Stimulated activated naive CD8-positive, alpha-beta T cell treated with anti-CD3 and anti-CD28 coated beads, Interleukin-15, amount 100 ng/mL, for 72 hours (primary cell): ENCODE measurements around the gene CRBN.

Source experiments
- ATAC-seq: fragments of 150-1000 bp; cut with Tn5 transposase; 2 replicates; pipeline ENCODE4 v1.10.0; 2021; ENCODE audit warnings: mild to moderate bottlenecking, moderate library complexity
- DNase-seq, 2 donors: peaks; one replicate each; pipeline ENCODE4 v3.0.0; 2021 to 2022
- H3K27ac Mint-ChIP-seq, 2 donors: one replicate each; pipeline ENCODE4 v1.8.0; 2022; ENCODE audit warnings: mild to moderate bottlenecking in 2 of 2, mixed read lengths in 2 of 2, moderate library complexity in 2 of 2
- H3K27me3 Mint-ChIP-seq: one replicate; pipeline ENCODE4 v1.8.0; 2022; ENCODE audit warnings: mixed read lengths
- H3K4me1 Mint-ChIP-seq: one replicate; pipeline ENCODE4 v1.8.0; 2022; ENCODE audit warnings: mild to moderate bottlenecking, mixed read lengths
- H3K4me3 Mint-ChIP-seq, 2 donors: one replicate each; pipeline ENCODE4 v1.8.0; 2022; ENCODE audit warnings: mild to moderate bottlenecking in 2 of 2, mixed read lengths in 2 of 2, moderate library complexity in 1 of 2
- H3K9me3 Mint-ChIP-seq, 2 donors: one replicate each; pipeline ENCODE4 v1.8.0; 2022; ENCODE audit warnings: mixed read lengths in 2 of 2

Gene CRBN

GRCh38 chr3:3141939-3142338 lies 37.6 kb downstream of the CRBN start:
- Mint-ChIP-seq H3K27ac (peak overlapping the region in 1 of 2 donors; percentile 62), H3K4me3 (no peak overlapping the region), H3K27me3 (no peaks in the 10 kb centered on the region), H3K4me1 (peaks cover 21% of the 10 kb centered on the region), H3K9me3 (no peaks in the 10 kb centered on the region)
- DNase-seq, result no peak
- peak; percentile 46 for ATAC-seq

- Mint-ChIP-seq H3K27me3 (no peaks in the 10 kb centered on the region), H3K27ac (no peak overlapping the region), H3K4me1 (peaks cover 41% of the 10 kb centered on the region), H3K4me3 (no peak overlapping the region), H3K9me3 (no peaks in the 10 kb centered on the region)
- DNase-seq, result no peak
- ATAC-seq, result no peak
Observed at GRCh38 chr3:3137526-3137925, 42.0 kb downstream of the CRBN start.

- peak overlapping the region in 1 of 2 donors; percentile 94 for H3K27ac Mint-ChIP-seq
- ATAC-seq (peak; percentile 59), DNase-seq (no peak)
- H3K4me1 Mint-ChIP-seq, result peaks cover 44% of the 10 kb centered on the region
- H3K27me3 Mint-ChIP-seq, result no peaks in the 10 kb centered on the region
- no peaks in the 10 kb centered on the region for H3K9me3 Mint-ChIP-seq
- H3K4me3 Mint-ChIP-seq, result no peak overlapping the region
Observed at GRCh38 chr3:3134750-3135448, 44.6 kb downstream of the CRBN start.

GRCh38 chr3:3133500-3133899 lies 46.0 kb downstream of the CRBN start:
- ATAC-seq, result no peak
- Mint-ChIP-seq H3K4me3 (no peak overlapping the region), H3K9me3 (no peaks in the 10 kb centered on the region), H3K27me3 (no peaks in the 10 kb centered on the region), H3K4me1 (peaks cover 49% of the 10 kb centered on the region), H3K27ac (no peak overlapping the region)
- DNase-seq, result no peak

GRCh38 chr3:3129579-3129978 lies 49.9 kb downstream of the CRBN start:
- H3K27ac Mint-ChIP-seq, result no peak overlapping the region
- peak overlapping the region in 1 of 2 donors; percentile 97 for H3K4me3 Mint-ChIP-seq
- H3K9me3 Mint-ChIP-seq, result no peaks in the 10 kb centered on the region
- ATAC-seq, result no peak
- no peak for DNase-seq
- no peaks in the 10 kb centered on the region for H3K27me3 Mint-ChIP-seq
- H3K4me1 Mint-ChIP-seq, result peaks cover 67% of the 10 kb centered on the region

GRCh38 chr3:3127432-3128010 lies 52.0 kb downstream of the CRBN start:
- peak overlapping the region; percentile 98 to 99 for H3K27ac Mint-ChIP-seq
- peaks cover 48% of the 10 kb centered on the region for H3K4me1 Mint-ChIP-seq
- peak; percentile 18 to 49 for DNase-seq
- H3K9me3 Mint-ChIP-seq, result no peaks in the 10 kb centered on the region
- peak overlapping the region; percentile 97 for H3K4me3 Mint-ChIP-seq
- no peaks in the 10 kb centered on the region for H3K27me3 Mint-ChIP-seq
- peak; percentile 65 for ATAC-seq

GRCh38 chr3:3126477-3127431 lies 52.7 kb downstream of the CRBN start, which contains the start of gene TRNT1:
TSS of gene TRNT1 (plus strand) at chr3:3126940. CDS start at chr3:3129041, 2,101 bp downstream.
- Mint-ChIP-seq H3K4me1 (peaks cover 48% of the 10 kb centered on the region), H3K4me3 (peak within 1 kb of the TSS; percentile 97), H3K27ac (peak within 1 kb of the TSS; percentile 98 to 99), H3K27me3 (no peaks in the 10 kb centered on the region), H3K9me3 (no peaks in the 10 kb centered on the region)
- peak; percentile 92 to 96 for DNase-seq
- ATAC-seq, result peak; percentile 88

- no peaks in the 10 kb centered on the region for H3K9me3 Mint-ChIP-seq
- H3K27ac Mint-ChIP-seq, result peak overlapping the region; percentile 92 to 98
- no peaks in the 10 kb centered on the region for H3K27me3 Mint-ChIP-seq
- peaks cover 48% of the 10 kb centered on the region for H3K4me1 Mint-ChIP-seq
- DNase-seq (no peak), ATAC-seq (no peak)
- peak overlapping the region; percentile 97 for H3K4me3 Mint-ChIP-seq
Observed at GRCh38 chr3:3125977-3126376, 53.5 kb downstream of the CRBN start.

- ATAC-seq, result peak; percentile 87
- peaks cover 11% of the 10 kb centered on the region for H3K27me3 Mint-ChIP-seq
- DNase-seq, result peak in 1 of 2 donors; percentile 18
- no peaks in the 10 kb centered on the region for H3K9me3 Mint-ChIP-seq
- no peak overlapping the region for H3K4me3 Mint-ChIP-seq
- H3K27ac Mint-ChIP-seq, result no peak overlapping the region
- H3K4me1 Mint-ChIP-seq, result peaks cover 6% of the 10 kb centered on the region
Observed at GRCh38 chr3:3119393-3119851, 60.1 kb downstream of the CRBN start.

GRCh38 chr3:3117651-3118050 lies 61.8 kb downstream of the CRBN start:
- ATAC-seq, result no peak
- peaks cover 6% of the 10 kb centered on the region for H3K4me1 Mint-ChIP-seq
- no peaks in the 10 kb centered on the region for H3K9me3 Mint-ChIP-seq
- H3K4me3 Mint-ChIP-seq, result no peak overlapping the region
- no peak for DNase-seq
- no peak overlapping the region for H3K27ac Mint-ChIP-seq
- peaks cover 11% of the 10 kb centered on the region for H3K27me3 Mint-ChIP-seq

- Mint-ChIP-seq H3K9me3 (no peaks in the 10 kb centered on the region), H3K4me1 (no peaks in the 10 kb centered on the region), H3K4me3 (no peak overlapping the region), H3K27ac (no peak overlapping the region), H3K27me3 (peaks cover 11% of the 10 kb centered on the region)
- ATAC-seq, result no peak
- DNase-seq, result no peak
Observed at GRCh38 chr3:3113042-3113709, 66.3 kb downstream of the CRBN start.

- H3K9me3 Mint-ChIP-seq, result no peaks in the 10 kb centered on the region
- no peak overlapping the region for H3K4me3 Mint-ChIP-seq
- H3K27me3 Mint-ChIP-seq, result peaks cover 11% of the 10 kb centered on the region
- H3K27ac Mint-ChIP-seq, result no peak overlapping the region
- DNase-seq (no peak), ATAC-seq (no peak)
- H3K4me1 Mint-ChIP-seq, result no peaks in the 10 kb centered on the region
Observed at GRCh38 chr3:3110749-3111361, 68.6 kb downstream of the CRBN start.

- DNase-seq, result no peak
Observed at GRCh38 chr3:3110299-3110630, 69.2 kb downstream of the CRBN start, which contains the start of gene IL5RA. TSS of gene IL5RA (minus strand) at chr3:3110374. CDS start at chr3:3104984, 5,390 bp downstream.

GRCh38 chr3:3109407-3110298 lies 69.8 kb downstream of the CRBN start:
- no peak overlapping the region for H3K27ac Mint-ChIP-seq
- no peaks in the 10 kb centered on the region for H3K27me3 Mint-ChIP-seq
- H3K4me3 Mint-ChIP-seq, result no peak overlapping the region
- H3K4me1 Mint-ChIP-seq, result no peaks in the 10 kb centered on the region
- H3K9me3 Mint-ChIP-seq, result no peaks in the 10 kb centered on the region
- ATAC-seq, result peak; percentile 77
- DNase-seq, result no peak

More at GRCh38 chr3:3110299-3110630, 69.2 kb downstream of the CRBN start, which contains the start of gene IL5RA:
- peak; percentile 28 for ATAC-seq
- Mint-ChIP-seq H3K9me3 (no peaks in the 10 kb centered on the region), H3K27me3 (peaks cover 6% of the 10 kb centered on the region), H3K27ac (no peak within 1 kb of the TSS), H3K4me1 (no peaks in the 10 kb centered on the region), H3K4me3 (no peak within 1 kb of the TSS)
